ENCODE results near the gene SPATA9.

SPATA9 gene

GRCh38 chr5:95609711-95610110, 73.1 kb downstream of the SPATA9 start:
- TF ChIP-seq CSDC2 (CRISPR knock-in tag; IDR thresholded peaks at IDR 0.05) (no peak), POU6F1 (CRISPR knock-in tag; IDR thresholded peaks at IDR 0.05; ENCODE audit: borderline replicate concordance, low read depth) (no peak), TSHZ2 (CRISPR knock-in tag; IDR thresholded peaks at IDR 0.05) (no peak), PPARA (CRISPR knock-in tag; IDR thresholded peaks at IDR 0.05; ENCODE audit: borderline replicate concordance) (no peak), TCF4 (CRISPR knock-in tag; IDR thresholded peaks at IDR 0.05; ENCODE audit: borderline replicate concordance) (no peak), ZNF8 (CRISPR knock-in tag; IDR thresholded peaks at IDR 0.05) (no peak), TOX (CRISPR knock-in tag; IDR thresholded peaks at IDR 0.05; ENCODE audit: borderline replicate concordance) (no peak), ESRRG (CRISPR knock-in tag; IDR thresholded peaks at IDR 0.05) (no peak), ZNF70 (CRISPR knock-in tag; IDR thresholded peaks at IDR 0.05) (no peak), ZC3H10 (CRISPR knock-in tag; IDR thresholded peaks at IDR 0.05) (no peak), ZFP30 (CRISPR knock-in tag; IDR thresholded peaks at IDR 0.05) (no peak), ZFP3 (CRISPR knock-in tag; IDR thresholded peaks at IDR 0.05) (no peak), CREB5 (CRISPR knock-in tag; IDR thresholded peaks at IDR 0.05; ENCODE audit: low read depth) (no peak), ARNTL (CRISPR knock-in tag; IDR thresholded peaks at IDR 0.05; ENCODE audit: borderline replicate concordance, low read depth) (no peak)
- TF ChIP-seq, protein P1, sequence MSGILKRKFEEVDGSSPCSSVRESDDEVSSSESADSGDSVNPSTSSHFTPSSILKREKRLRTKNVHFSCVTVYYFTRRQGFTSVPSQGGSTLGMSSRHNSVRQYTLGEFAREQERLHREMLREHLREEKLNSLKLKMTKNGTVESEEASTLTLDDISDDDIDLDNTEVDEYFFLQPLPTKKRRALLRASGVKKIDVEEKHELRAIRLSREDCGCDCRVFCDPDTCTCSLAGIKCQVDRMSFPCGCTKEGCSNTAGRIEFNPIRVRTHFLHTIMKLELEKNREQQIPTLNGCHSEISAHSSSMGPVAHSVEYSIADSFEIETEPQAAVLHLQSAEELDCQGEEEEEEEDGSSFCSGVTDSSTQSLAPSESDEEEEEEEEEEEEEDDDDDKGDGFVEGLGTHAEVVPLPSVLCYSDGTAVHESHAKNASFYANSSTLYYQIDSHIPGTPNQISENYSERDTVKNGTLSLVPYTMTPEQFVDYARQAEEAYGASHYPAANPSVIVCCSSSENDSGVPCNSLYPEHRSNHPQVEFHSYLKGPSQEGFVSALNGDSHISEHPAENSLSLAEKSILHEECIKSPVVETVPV (CRISPR knock-in tag; IDR thresholded peaks at IDR 0.05): no peak
- no peak for ATAC-seq

All from SK-N-SH treated with all-trans-retinoic acid at 6 μM for 48 hours (cell line).